ENCODE data around the gene KRABD2.

KRABD2 gene

GRCh38 chr17:8338753-8339140, 37.8 kb downstream of the KRABD2 start:
- H4K20me1 ChIP-seq (ENCODE audit: control insufficient read depth, extremely low read depth, insufficient read depth, low read length): no peaks in the 10 kb centered on the region
- H3K36me3 ChIP-seq (ENCODE audit: control insufficient read depth in 2 of 2, extremely low read depth in 1 of 2, insufficient read depth in 2 of 2, low read length in 2 of 2): no peaks in the 10 kb centered on the region
- no peaks in the 10 kb centered on the region for H3K9me3 ChIP-seq (ENCODE audit: control insufficient read depth, low read depth, low read length)
- no peaks in the 10 kb centered on the region for H3K79me2 ChIP-seq (ENCODE audit: control insufficient read depth, insufficient read depth, low read length)
- TF ChIP-seq CTCF (optimal IDR thresholded peaks at IDR 0.05 in 1 of 3, IDR thresholded peaks at IDR 0.05 in 1 of 3, conservative IDR thresholded peaks at IDR 0.05 in 1 of 3; ENCODE audit: extremely low read depth in 1 of 3, insufficient read depth in 2 of 3, low read length in 3 of 3) (no peak), EZH2 (IDR thresholded peaks at IDR 0.05; ENCODE audit: low read length) (no peak)
- no peak overlapping the region for H2AFZ ChIP-seq (ENCODE audit: control insufficient read depth, low read length)
- DNase-seq (ENCODE audit: low read depth, low spot score): no peak
- H3K4me3 ChIP-seq (ENCODE audit: control insufficient read depth in 2 of 3, extremely low read depth in 1 of 3, insufficient read depth in 2 of 3, low read depth in 1 of 3, low read length in 3 of 3): no peak overlapping the region
- dilution Hi-C loops (cut with MboI; ENCODE audit: extremely low pct_ligation_motif_present, low sequenced_read_pairs): no loop called here
- FAIRE-seq: no peak
- H3K4me1 ChIP-seq (ENCODE audit: control insufficient read depth, extremely low read depth, insufficient read depth, low read length): no peaks in the 10 kb centered on the region
- H3K27ac ChIP-seq (ENCODE audit: control insufficient read depth, insufficient read depth, low read length): no peak overlapping the region
- no peak overlapping the region for H3K4me2 ChIP-seq (ENCODE audit: control insufficient read depth, extremely low read depth, insufficient read depth, low read depth, low read length)
- H3K9me1 ChIP-seq (ENCODE audit: control insufficient read depth, extremely low read depth, insufficient read depth, low read length): no peaks in the 10 kb centered on the region
- no peaks in the 10 kb centered on the region for H3K27me3 ChIP-seq (ENCODE audit: control insufficient read depth, extremely low read depth, insufficient read depth, low read length)
- no peak overlapping the region for H3K9ac ChIP-seq (ENCODE audit: control insufficient read depth, extremely low read depth, insufficient read depth, low read length)

- dilution Hi-C loops (cut with MboI; ENCODE audit: extremely low pct_ligation_motif_present, low sequenced_read_pairs): no loop called here
- TF ChIP-seq CTCF (optimal IDR thresholded peaks at IDR 0.05 in 1 of 3, IDR thresholded peaks at IDR 0.05 in 1 of 3, conservative IDR thresholded peaks at IDR 0.05 in 1 of 3; ENCODE audit: extremely low read depth in 1 of 3, insufficient read depth in 2 of 3, low read length in 3 of 3) (no peak), EZH2 (IDR thresholded peaks at IDR 0.05; ENCODE audit: low read length) (no peak)
- Histone ChIP-seq H3K27me3 (ENCODE audit: control insufficient read depth, extremely low read depth, insufficient read depth, low read length) (no peaks in the 10 kb centered on the region), H3K9ac (ENCODE audit: control insufficient read depth, extremely low read depth, insufficient read depth, low read length) (no peak overlapping the region), H3K4me2 (ENCODE audit: control insufficient read depth, extremely low read depth, insufficient read depth, low read depth, low read length) (no peak overlapping the region), H3K9me3 (ENCODE audit: control insufficient read depth, low read depth, low read length) (no peaks in the 10 kb centered on the region), H3K9me1 (ENCODE audit: control insufficient read depth, extremely low read depth, insufficient read depth, low read length) (no peaks in the 10 kb centered on the region), H4K20me1 (ENCODE audit: control insufficient read depth, extremely low read depth, insufficient read depth, low read length) (no peaks in the 10 kb centered on the region), H2AFZ (ENCODE audit: control insufficient read depth, low read length) (no peak overlapping the region), H3K4me3 (ENCODE audit: control insufficient read depth in 2 of 3, extremely low read depth in 1 of 3, insufficient read depth in 2 of 3, low read depth in 1 of 3, low read length in 3 of 3) (no peak overlapping the region), H3K4me1 (ENCODE audit: control insufficient read depth, extremely low read depth, insufficient read depth, low read length) (no peaks in the 10 kb centered on the region), H3K79me2 (ENCODE audit: control insufficient read depth, insufficient read depth, low read length) (no peaks in the 10 kb centered on the region), H3K27ac (ENCODE audit: control insufficient read depth, insufficient read depth, low read length) (no peak overlapping the region), H3K36me3 (ENCODE audit: control insufficient read depth in 2 of 2, extremely low read depth in 1 of 2, insufficient read depth in 2 of 2, low read length in 2 of 2) (no peaks in the 10 kb centered on the region)
- DNase-seq (ENCODE audit: low read depth, low spot score) (no peak), FAIRE-seq (no peak)
These were observed 38.4 kb downstream of the KRABD2 start for GRCh38 chr17:8337802-8338752.
